Measurements from ENCODE around the gene PPM1H.
"Not testable (repeated sequence)": the region's sequence is repeated elsewhere in the genome, so short reads cannot be mapped to it uniquely, and the experiment has no call there.

The PPM1H gene

DNA sequence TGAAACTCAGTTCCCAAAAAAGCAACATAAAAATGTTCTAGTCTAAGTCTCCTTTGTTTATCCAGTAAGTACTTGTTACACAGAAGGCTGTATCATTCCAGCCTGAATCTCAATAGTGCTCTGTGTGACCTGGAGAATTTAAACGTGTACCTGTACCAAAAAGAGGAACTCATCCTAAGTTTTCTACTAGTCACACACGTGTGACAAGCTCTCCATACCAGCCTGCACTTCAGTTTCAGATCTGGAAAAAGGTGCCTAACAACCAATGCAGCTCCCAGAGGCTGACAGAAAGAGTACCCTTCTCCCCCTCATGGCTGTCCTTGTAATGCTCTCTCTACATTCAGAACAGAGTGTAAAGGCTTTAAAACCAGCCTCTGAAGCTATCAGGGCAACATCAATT, 27.4 kb downstream of the PPM1H start:
- DNase-seq, result no peak

DNA sequence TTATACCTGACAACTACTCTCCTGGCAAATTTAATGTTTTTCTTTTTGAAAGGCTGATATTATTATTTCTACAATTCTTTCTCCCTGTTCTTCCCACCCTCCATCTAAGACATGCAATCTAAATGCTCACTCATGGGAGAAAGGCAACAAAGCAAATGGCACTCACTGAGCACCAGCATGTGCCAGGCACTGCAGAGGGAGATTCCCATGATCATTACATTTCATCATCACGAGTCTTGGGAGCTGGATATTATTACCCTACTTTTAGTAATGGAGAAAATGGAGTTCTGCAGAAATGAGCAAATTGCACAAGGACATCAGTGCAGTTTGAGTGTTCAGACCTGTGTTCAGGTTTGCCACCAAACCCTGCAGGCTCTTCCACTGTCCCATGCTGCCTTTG, 27.9 kb downstream of the PPM1H start:
- no peak for DNase-seq

DNA sequence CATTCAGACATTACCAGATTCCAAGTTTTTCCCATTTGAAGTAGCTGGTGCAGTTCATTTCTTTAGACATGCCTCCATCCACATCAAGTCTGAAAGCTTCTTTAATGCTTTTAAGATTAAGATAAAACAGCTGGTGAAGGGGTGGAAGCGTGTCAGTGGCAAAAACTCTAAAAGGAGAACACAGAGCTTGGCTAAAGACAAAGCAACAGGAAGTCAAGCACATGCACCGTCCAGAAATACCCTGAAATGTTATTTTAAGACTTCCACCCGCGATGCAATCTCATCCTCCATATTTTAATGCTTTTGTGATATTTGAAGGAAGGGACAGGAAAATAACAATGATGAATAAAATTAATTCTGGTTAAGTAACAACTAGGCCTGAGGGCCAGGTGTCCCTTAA, 31.8 kb downstream of the PPM1H start:
- no peak for DNase-seq

DNA sequence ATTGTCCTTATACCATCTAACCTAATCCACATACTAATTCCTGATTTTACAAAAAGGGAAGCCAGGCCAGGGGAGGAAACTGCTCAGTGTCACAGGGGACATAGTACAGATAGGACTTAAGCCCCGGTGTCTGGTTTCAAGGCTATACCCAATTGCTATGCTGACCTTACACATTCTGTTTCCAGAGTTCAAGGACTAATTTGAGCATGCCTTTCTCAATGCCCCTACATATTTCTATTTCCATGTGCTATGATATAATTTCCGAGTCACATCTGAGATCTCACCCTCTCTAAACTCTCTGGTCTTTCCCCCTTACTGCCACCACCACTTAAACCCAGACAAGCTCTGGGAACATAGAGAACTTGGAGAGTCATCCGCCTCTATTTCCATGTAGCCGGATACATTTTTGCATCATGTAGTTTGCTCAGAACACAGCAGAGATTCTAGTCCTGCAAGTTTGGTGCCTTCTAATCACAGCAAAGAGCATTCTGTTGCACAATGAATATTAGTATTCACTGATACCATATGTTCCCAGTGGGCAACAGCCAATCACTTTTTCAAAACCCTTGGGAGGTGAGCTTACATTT, 34.2 kb downstream of the PPM1H start:
- DNase-seq, result no peak

DNA sequence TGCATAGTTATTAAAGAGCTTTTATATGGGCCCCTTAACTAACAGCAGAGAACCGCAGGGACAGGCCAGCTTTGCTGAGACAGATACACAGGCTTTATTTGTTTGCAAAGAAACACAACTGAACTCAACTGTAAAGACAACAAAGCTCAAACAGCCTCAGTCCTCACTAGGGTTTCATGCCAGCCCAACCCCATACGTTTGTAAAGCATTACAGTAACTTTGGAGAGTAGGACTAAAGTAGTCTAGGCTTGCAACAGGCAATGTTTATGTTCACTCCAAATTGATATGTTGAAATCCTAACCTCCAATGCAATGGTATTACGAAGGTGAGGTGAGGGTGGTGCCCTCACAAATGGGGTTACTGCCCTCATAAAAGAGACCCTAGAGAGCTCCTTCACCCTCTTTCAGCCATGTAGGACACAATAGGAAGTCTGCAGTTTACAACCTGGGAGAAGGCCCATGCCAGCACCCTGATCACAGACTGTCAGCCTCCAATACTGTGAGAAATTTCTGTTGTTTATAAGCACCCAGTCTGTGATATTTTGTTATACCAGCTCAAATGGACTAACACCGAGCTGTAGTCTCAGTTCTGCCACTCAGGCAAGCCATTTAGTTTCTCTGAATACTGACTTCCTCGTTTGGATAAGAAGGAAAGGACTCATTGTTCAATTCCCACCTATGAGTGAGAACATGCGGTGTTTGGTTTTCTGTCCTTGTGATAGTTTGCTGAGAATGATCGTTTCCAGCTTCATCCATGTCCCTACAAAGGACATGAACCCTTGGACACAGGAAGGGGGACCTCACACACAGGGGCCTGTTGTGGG, 35.2 kb downstream of the PPM1H start:
- DNase-seq, result no peak

DNA sequence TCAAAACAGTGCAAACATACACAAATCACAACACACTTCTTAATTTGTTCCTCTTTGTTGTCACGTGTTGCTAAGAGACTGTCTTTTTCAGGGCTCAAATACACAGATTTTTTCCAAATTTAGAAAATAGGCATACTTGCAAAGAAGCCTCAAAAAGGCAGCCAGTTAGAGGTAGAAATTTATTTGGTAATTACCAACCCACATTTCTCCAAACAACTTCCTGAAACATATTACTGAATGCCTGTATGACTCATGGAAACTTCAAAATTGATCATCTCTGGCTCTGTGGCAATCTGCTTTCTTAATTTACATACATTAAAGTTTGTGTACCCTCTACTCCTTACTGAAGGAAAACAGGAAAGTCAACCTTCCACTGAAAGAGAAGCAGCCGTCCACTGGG, 36.4 kb downstream of the PPM1H start:
- no peak for DNase-seq

DNA sequence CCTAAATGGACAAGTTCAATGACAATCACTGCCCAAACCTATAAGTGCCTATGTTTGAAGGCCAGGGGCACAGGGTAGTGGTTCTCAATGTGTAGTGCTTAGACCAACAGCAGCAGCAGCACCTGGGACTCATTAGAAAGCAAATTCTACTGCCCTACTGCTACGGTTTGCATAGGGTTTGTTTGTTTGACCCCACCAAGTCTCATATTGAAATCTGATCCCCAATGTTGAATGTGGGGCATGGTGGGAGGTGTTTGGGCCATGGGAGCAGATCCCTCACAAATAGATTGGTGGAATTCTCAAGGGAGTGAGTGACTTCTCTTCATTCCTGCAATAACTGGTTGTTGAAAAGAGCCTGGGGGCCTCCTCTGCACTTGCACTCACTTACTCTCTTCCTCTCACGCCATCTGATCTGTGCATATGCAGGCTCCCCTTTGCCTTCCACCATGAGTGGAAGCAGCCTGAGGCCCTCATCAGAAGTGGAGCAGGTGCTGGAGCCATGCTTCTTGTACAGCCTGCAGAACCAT, 39.5 kb downstream of the PPM1H start:
- DNase-seq, result no peak

DNA sequence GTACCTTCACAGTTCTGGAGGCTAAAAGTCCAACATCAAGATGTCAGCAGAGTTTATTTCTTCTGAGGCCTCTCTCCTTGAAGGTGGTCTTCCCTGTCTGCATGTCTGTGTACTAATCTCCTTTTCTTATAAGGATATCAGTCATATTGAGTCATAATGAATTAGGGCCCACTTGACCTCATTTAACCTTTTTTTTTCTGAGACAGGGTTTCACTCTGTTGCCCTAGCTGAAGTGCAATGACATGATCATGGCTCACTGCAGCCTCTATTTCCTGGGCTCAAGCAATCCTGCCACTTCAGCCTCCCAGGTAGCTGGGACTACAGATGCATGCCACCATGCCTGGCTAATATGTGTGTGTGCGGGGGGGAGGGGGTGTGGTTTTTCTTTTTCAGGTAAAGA, 41.7 kb downstream of the PPM1H start:
- DNase-seq, result no peak

DNA sequence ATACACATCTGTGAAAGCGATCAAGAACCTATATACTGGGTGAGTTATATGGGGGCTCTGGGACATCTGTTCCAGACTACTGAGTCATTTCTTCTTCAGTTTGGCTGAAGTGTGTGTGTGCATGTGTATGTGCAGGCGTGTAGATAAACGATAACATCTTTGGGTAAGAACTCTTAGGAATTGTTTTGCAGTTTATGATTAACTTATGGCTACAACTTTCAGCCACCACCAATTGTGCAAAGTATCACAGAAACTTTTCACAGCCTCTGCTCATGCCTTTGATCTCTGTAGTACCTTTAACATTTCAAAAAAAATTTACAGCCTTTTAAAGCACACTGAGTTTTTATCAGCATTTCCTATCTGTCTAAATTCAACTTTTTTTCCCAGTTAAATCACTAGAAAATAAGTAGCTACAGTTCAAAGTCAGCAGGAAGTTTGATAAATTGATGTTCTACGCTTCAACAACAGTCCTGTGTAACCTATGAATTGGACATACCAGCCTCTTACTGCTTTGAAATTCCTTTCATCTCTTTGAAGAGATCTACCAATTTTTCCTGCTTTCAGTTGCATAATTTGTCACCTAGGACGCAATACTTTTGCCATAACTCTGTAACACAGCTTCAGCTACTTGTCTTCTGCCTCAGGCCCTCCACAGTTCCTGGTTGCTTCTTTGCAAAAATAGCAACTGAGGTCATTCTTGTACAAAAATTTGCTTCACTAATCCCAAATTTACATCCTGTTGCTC, 43.0 kb downstream of the PPM1H start:
- DNase-seq, result no peak

DNA sequence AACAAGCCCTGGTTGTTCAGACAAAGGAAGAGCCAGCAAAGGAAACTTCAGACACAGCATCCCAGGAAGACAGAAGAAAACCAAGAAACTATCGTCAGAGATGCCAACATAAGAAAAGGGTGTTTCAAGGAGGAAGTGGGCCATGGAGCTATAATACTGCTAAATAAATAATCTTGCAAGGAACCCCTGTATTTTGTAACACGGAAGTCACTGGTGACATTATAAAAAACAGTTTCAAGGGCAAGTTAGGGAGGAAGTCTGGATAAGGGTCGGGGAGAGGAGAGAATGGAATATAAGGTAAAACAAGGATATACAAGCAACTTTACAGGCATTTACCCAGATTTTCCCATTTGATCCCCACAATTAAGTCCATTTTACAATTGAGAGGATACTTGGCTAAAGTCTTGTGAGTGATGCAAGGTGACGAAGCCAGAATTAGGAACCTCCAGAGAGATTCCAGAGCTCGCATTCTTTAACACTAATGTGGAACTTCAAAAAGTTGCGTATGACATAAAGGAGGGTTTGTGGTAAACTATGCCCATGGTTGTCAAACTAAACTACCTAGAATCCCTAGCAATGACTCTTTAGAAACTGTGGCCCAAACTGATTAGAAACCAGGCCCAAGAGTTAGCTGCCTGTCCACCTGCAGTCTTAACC, 46.4 kb downstream of the PPM1H start:
- DNase-seq, result no peak

DNA sequence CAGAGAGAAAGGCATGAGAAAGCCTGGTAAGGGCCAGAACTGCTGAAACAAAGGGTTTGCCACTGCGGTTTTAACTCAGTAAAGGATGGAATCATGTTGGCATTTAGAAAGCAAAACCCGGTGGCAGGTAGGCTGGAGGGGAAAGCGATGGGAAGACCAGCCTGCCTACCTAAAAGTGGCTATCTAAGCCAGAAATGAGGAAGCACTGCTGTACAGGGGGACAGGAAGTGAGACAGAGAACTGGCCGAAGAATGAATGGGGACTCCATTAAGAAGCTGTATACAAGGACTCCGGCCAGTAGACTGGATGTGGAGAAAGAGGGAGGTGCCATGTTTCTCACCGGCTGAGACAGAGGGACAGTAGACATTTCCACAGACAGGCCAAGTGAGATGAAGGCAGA, 48.2 kb downstream of the PPM1H start:
- no peak for DNase-seq

DNA sequence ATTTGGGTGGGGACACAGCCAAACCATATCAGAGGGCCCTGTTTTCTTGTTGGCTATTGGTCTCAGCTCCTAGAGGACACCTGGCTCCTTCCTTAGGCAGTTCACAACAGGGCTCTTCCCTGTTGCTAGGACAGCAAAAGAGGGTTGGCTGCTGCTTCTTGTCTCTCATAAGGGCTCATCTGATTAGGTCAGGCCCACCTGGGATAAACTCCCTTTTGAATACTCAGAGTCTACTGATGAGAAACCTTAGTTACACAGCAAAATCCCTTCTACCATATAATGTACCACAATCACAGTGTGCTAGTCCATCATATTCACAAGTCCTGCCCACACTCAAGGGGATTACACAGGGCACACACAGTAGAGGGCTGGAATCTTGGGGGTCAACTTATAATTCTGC, 49.7 kb downstream of the PPM1H start:
- no peak for DNase-seq

DNA sequence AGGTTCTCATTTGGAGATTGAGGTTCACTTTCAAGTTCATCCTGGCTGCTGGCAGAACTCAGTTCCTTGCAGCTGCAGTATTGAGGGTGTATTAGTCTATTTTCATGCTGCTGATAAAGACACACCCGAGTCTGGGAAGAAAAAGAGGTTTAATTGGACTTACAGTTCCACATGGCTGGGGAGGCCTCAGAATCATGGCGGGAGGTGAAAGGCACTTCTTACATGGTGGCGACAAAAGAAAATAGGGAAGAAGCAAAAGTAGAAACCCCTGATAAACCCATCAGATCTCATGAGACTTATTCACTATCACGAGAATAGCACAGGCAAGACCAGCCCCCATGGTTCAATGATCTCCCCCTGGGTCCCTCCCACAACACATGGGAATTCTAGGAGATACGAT, 50.1 kb downstream of the PPM1H start:
- not testable (repeated sequence) for DNase-seq

DNA sequence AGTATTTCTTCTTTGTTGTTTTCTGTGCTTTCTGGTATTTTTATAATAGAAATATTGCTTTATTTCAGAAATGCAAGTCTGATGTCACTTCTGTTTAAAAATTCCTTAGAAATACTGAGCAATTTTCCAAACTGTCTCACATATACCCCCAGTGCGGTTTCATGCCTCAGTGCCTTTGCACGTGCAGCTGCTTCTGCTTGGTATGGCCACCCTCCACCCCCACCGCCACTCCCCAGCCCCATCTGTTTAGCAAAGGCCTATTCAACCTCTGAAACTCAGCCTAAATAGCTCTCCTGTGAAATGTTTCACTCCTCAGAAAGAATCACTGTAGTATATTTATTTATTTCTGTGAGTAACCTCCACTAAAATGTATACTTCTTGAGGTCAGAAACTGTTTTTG, 52.3 kb downstream of the PPM1H start:
- no peak for DNase-seq

DNA sequence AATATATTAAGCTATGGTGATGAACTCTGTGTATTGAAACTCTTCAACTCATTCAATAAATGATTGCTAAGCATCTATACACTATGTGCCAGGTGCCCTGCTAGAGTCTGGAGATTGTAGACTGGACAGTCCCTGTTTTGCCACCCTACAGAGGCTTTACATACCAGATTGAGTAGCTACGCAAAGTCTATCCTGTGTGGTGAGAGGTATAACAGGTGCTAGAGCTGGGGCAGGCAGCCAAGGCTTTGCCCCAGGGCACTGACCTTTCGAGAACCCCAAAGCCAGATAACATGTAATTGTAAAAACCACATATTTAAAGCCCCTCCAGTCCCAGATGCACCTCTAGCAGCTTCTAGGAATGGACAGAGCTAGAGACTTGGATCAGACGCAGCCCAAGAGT, 52.8 kb downstream of the PPM1H start:
- no peak for DNase-seq

DNA sequence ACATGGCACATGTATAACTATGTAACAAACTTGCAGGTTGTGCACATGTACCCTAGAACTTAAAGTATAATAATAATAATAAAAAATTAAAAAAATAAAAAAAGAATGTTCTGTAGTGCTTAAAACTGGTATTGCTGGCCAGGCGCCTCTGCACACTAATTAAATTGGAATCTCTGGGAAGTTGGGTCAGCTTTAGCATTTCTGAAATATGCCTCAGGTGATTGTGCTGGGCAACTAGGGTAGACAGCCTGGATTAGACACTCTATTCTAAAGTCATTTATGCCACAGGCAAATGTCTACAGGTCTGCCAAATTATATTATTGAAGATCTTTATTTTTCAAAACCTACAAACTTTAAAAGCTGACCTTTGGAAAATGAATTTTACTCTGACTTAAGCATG, 55.3 kb downstream of the PPM1H start:
- no peak for DNase-seq

DNA sequence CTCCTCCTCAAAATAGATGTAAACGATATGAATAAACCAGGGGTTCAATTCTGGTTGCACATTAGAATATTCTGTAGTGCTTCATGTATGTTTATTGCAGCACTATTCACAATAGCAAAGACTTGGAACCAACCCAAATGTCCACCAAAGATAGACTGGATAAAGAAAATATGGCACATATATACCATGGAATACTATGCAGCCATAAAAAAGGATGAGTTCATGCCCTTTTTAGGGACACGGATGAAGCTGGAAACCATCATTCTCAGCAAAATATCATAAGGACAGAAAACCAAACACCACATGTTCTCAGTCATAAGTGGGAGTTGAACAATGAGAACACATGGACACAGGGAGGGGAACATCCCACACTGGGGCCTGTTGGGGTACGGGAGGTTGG, 55.7 kb downstream of the PPM1H start:
- not testable (repeated sequence) for DNase-seq

DNA sequence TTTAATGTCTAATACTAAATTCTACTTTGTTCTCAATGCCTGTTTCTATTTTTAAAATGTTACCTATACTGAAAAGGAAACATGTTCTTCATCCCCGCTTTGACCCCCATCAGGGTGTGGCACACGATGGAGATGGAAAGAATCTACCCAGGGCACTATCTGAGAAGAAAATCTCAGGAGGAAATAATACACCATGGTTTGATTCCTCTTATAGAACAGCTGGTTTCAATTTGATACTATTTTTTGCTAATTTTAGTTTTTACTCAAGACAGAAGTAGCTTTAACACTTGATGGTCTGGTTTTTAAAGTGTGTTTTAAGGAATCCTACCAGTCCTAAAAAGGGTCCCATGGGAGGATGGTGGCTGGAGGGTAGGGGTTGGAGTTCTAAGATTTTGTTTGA, 56.7 kb downstream of the PPM1H start:
- DNase-seq, result no peak

DNA sequence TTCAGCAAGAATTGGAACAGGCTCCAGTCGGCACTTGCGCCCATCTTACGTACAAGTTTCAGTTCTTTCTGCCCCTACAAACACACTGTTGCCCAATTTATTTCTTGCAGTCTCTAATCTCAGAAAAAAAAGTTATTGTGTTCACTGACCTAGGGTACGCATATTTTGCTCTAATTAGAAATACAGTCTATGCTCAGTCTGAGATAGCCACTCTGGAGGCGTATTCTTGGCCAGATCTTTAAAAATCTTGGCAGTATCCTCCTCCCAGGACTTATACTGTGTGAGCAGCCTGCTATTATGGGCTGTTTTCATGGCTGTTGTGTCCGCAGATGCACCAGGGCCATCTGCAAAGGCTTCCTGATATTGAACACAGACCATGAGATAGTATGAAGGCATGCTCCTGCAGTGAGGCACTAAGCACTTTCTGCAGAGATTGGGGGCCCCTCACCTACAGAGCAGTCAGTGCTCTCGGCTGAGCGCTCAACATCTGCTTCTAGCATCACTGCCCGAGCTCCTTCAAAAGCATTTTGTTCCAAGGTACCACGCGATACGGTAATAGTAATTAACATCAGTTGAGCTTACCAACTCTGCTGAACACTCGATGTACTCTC, 57.9 kb downstream of the PPM1H start:
- DNase-seq, result no peak

DNA sequence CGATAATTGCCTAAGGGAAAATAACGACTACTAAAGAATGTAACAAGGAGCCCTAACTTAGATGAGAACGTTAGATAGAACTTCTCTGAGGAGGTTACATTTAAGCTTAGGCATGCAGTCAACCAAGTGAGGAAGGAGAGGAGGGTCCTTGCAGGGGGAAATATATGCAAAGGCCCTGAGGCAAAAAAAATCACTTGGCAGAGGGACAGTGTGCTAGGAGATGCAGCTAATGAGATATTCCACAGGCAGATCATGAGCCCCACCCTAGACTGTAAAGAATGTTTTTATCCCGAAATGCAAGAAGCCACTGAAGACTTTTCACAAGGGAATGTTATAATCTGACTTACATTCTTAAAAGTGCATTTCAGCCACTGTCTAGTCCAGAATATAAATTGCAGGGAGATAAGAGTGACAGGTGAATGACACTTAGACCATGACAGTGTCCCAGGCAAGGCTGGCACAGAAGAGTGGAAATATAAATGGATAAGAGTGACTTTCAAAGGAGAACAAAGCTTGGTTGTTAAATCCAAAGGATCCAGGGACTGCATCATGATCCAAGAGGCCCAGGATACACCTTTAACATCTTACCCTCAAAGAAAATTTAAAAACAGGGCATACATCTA, 61.0 kb downstream of the PPM1H start:
- DNase-seq, result no peak

DNA sequence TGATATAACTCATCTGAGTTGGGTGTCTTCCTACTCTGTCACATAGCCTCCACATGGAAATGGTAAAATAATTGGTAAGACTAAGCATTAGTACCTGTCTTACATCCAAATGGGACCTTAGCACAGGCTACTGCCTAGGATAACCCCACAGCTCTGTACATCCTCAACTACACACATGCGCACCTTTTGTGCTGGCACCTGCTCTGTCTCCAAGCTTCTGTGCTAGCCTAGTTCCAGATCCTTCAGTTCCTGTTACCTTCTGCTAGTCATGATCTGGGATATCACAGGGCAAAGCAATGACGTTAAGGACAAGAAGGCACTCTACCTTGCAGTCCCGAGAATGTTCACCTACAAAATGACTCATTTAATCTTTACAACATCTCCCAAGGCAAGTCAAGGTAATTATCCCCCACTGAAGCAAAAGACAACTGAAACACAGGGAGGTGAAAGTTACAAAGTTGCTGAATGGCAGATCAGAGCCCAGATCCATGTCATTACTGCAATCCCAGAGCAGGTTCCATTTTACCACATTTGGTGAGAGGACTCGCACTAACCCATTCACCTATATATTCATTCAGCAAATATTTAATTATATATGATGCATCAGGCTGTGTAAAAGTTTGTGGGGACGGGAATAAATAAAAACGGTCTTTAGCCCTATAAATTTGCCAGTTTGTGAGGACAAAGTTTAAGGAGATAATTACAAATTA, 61.7 kb downstream of the PPM1H start:
- no peak for DNase-seq

DNA sequence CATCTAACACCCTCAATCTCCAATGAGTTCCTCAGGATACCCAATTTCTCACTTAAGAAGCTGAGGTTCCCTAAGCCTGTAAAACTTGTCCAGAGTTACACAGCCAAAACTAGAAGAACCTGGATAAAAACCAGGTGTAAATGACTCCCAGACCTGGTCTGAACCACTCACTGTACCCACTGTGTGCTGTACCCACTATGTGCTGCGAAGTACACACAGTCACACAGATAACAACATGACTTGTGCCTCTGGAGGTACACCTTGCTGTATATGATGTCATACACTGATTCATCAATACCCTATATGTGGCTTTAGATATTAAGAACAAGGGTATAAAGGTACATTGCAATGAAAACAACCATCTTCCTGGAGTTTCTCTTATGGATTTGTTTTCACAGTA, 66.1 kb downstream of the PPM1H start:
- DNase-seq, result no peak

Data from NCI-H1092 treated with DMSO at 0.1 percent for 48 hours (cell line).